ENCODE data around the gene SPATA12. TPM values are rescaled to one million over a fixed set of nuclear protein-coding genes. Genes with fewer than 3 reads are reported as not detected.
A peak's percentile ranks its signal among the peaks of the same experiment; 100 is the strongest.

The SPATA12 gene
- total RNA-seq, 4 donors from 2014 or later = 0.21 to 2.9 TPM; not detected in 2

DNA sequence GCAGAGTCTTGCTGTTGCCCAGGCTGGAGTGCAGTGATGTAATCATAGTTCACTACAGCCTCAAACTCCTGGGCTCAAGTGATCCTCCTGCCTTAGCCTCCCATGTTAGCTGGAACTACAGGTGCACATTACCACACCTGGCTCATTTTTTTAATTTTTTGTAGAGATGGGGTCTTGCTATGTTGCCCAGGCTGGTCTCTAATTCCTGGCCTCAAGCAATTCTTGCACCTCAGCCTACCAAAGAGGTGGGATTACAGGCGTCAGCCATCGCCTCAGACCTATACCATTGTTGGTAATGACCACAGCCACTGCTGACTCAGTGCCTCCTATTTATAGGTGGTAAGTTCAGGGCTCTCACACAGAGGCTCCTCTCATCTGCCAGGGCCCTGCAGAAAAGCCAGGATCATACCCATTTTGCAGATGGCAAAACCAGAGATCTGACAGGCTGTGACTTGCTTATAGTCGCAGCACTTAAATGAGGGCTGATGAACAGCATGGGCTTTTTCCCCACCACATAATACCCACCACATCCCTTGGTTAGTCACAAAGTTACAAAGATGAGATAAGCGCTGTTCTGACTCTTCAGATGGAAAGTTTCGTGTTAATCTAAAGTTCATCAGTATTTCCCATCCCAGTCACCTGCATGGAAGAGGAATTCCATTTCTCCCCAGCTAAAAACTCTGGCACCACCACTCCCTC, 21.8 kb upstream of the SPATA12 start:
- Histone ChIP-seq H3K27ac (no peak overlapping the region), H3K36me3 (no peaks in the 10 kb centered on the region), H3K9me3 (no peaks in the 10 kb centered on the region), H3K27me3 (no peaks in the 10 kb centered on the region), H3K4me1 (no peaks in the 10 kb centered on the region), H3K4me3 (no peak overlapping the region)
- no peak for DNase-seq
- TF ChIP-seq POLR2A (IDR thresholded peaks at IDR 0.05) = no peak
- TF ChIP-seq, protein P1, sequence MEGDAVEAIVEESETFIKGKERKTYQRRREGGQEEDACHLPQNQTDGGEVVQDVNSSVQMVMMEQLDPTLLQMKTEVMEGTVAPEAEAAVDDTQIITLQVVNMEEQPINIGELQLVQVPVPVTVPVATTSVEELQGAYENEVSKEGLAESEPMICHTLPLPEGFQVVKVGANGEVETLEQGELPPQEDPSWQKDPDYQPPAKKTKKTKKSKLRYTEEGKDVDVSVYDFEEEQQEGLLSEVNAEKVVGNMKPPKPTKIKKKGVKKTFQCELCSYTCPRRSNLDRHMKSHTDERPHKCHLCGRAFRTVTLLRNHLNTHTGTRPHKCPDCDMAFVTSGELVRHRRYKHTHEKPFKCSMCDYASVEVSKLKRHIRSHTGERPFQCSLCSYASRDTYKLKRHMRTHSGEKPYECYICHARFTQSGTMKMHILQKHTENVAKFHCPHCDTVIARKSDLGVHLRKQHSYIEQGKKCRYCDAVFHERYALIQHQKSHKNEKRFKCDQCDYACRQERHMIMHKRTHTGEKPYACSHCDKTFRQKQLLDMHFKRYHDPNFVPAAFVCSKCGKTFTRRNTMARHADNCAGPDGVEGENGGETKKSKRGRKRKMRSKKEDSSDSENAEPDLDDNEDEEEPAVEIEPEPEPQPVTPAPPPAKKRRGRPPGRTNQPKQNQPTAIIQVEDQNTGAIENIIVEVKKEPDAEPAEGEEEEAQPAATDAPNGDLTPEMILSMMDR (IDR thresholded peaks at IDR 0.05) = no peak
- intact Hi-C loops (cut with DNase I; ENCODE audit: low total_unique reads) = no loop called here

DNA sequence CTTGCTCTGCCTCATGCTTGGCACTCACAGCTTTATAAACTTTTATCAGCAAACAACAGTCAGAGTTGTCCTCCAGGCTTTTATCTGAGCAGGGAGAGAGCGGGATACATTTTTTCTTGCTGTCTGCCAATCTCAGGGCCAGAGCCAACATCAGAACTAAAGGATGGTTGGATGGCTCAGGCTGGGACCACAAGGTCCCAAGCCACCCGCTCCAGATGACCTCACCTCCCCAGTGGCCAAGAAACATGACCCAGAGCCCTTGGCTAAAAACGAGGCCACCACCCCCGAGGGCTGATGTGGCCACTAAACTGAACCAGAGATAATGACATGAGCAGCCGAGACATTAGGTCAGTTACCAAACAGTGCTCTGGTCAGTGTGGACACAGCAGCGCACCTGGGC, 18.8 kb upstream of the SPATA12 start:
- intact Hi-C loops (cut with DNase I; ENCODE audit: low total_unique reads) = no loop called here
- no peaks in the 10 kb centered on the region for H3K27me3 ChIP-seq
- no peak overlapping the region for H3K27ac ChIP-seq
- no peaks in the 10 kb centered on the region for H3K36me3 ChIP-seq
- TF ChIP-seq, protein P1 (IDR thresholded peaks at IDR 0.05) = no peak
- TF ChIP-seq POLR2A (IDR thresholded peaks at IDR 0.05) = no peak
- H3K4me1 ChIP-seq = no peaks in the 10 kb centered on the region
- H3K4me3 ChIP-seq = no peak overlapping the region
- no peak for DNase-seq
- H3K9me3 ChIP-seq = no peaks in the 10 kb centered on the region

DNA sequence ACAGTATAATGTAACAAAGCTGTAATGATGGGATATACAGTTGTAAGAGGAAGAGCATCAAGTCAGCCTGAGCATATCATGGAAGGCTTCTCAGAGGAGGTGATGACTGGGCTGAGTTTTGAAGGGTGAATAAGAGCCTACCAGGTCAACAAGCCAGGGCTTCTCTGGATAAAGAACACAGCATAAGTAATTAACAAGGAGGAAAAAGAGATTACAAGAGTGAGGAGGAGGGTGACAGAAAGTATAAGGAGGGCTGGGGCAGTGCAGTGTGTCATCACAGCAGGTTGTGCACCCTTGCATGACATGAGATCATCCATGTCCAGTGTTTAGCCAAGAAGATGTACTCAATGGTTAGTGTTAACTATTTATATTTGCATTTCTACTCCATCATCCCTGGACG, 16.9 kb upstream of the SPATA12 start:
- intact Hi-C loops (cut with DNase I; ENCODE audit: low total_unique reads) = no loop called here
- no peak for TF ChIP-seq POLR2A (IDR thresholded peaks at IDR 0.05)
- TF ChIP-seq, protein P1 (IDR thresholded peaks at IDR 0.05) = no peak
- no peaks in the 10 kb centered on the region for H3K4me1 ChIP-seq

DNA sequence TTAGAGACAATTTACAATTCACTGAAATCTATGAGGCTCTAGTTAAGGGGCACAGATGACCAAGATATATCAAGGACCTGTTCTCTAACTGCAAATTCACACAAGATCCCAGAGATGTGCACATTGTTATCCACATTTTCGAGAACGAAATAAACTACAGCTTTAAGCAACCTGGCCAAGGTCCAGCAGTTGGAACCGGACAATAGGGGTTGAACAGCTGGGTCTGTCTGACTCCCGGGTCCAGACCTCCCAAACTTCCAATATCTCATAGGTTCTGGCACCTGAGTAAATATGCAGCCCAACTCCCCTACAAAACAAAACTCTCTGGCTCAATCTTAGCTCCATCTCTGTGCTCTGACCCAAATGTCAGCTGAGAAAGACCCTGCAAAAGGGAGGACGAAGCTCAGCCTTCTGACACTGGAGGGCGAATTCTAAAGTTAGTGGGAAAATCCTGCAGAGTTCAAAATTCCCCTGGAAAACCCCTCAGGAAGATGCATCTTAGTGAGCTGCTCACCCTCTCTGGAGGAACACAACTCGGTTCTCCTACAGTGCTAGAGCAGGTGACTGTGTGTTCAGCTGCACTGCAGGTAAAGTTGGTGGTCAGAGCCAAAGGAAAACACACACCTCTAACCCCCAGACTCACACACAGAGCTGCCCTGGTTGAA, 14.2 kb upstream of the SPATA12 start:
- Histone ChIP-seq H3K27ac (no peak overlapping the region), H3K4me3 (no peak overlapping the region), H3K4me1 (no peaks in the 10 kb centered on the region), H3K27me3 (no peaks in the 10 kb centered on the region), H3K36me3 (no peaks in the 10 kb centered on the region), H3K9me3 (no peaks in the 10 kb centered on the region)
- TF ChIP-seq, protein P1 (IDR thresholded peaks at IDR 0.05) = no peak
- no peak for TF ChIP-seq POLR2A (IDR thresholded peaks at IDR 0.05)
- intact Hi-C loops (cut with DNase I; ENCODE audit: low total_unique reads) = no loop called here
- DNase-seq = no peak

More for the DNA sequence above, 16.9 kb upstream of the SPATA12 start:
- no peaks in the 10 kb centered on the region for H3K9me3 ChIP-seq
- H3K36me3 ChIP-seq = no peaks in the 10 kb centered on the region
- no peak overlapping the region for H3K4me3 ChIP-seq
- no peak overlapping the region for H3K27ac ChIP-seq
- no peak for DNase-seq
- no peaks in the 10 kb centered on the region for H3K27me3 ChIP-seq

DNA sequence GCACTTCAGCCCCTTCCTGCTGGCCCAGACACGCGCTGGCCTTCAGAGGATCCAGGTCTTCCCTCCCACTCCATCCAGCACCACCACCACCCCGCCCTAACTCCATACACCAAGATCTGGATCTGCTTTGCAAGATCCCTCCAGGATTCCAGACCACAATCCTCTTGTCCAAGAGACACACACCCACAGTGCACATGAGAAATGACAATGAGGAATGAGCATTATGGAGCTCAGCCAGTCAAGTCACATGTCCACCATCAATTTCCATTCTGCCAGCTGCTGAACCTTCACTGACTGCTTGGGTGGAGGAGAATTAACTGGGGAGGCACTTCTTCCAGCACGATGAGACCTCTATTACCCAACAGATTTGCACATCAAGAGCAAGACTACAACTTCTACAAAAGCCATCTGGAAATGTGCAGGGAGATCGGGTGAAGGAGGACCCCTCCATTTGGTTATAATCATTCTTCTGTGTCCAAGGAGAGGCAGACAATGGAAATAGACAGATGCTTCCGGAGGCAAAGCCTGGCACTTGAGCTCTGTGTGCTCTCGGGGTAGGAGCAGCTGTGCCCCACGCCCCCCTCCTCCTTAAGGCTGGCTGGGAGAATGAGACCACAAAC, 12.3 kb upstream of the SPATA12 start:
- no peaks in the 10 kb centered on the region for H3K27me3 ChIP-seq
- peak; percentile 32 to 54 for DNase-seq
- no peaks in the 10 kb centered on the region for H3K9me3 ChIP-seq
- no peak overlapping the region for H3K27ac ChIP-seq
- no peaks in the 10 kb centered on the region for H3K36me3 ChIP-seq
- no peaks in the 10 kb centered on the region for H3K4me1 ChIP-seq
- no peak overlapping the region for H3K4me3 ChIP-seq
- TF ChIP-seq, protein P1 (IDR thresholded peaks at IDR 0.05) = no peak
- no peak for TF ChIP-seq POLR2A (IDR thresholded peaks at IDR 0.05)
- intact Hi-C loops (cut with DNase I; ENCODE audit: low total_unique reads) = no loop called here
